KOPT-K1 (cell line): ENCODE data around the gene WWOX.

Source experiments
- H3K27ac ChIP-seq: fragments of 200-600 bp; sonication (generic); 2 replicates; pipeline ENCODE4 v1.5.1; 2016; ENCODE audit warnings: antibody characterized with exemption, mild to moderate bottlenecking, low read depth, low read length; ENCODE audit not compliant: poor library complexity, severe bottlenecking
- H3K36me3 ChIP-seq: fragments of 200-600 bp; sonication (generic); 2 replicates; pipeline ENCODE4 v1.5.1; 2017; ENCODE audit warnings: antibody characterized with exemption, mild to moderate bottlenecking, low read length, moderate library complexity; ENCODE audit not compliant: insufficient read depth
- H3K9me3 ChIP-seq: fragments of 200-600 bp; sonication (generic); 2 replicates; pipeline ENCODE4 v1.5.1; 2017; ENCODE audit warnings: antibody characterized with exemption, low read length, mild to moderate bottlenecking; ENCODE audit not compliant: insufficient read depth, poor library complexity, severe bottlenecking

Gene WWOX

GRCh38 chr16:78483124-78483992, 383.9 kb downstream of the WWOX start:
- no peak overlapping the region for H3K27ac ChIP-seq

GRCh38 chr16:78484509-78485058, 385.1 kb downstream of the WWOX start:
- H3K9me3 ChIP-seq: no peaks in the 10 kb centered on the region
- no peaks in the 10 kb centered on the region for H3K36me3 ChIP-seq
- no peak overlapping the region for H3K27ac ChIP-seq

More at GRCh38 chr16:78483124-78483992, 383.9 kb downstream of the WWOX start:
- Histone ChIP-seq H3K9me3 (no peaks in the 10 kb centered on the region), H3K36me3 (no peaks in the 10 kb centered on the region)

- H3K27ac ChIP-seq: no peak overlapping the region
Measured at GRCh38 chr16:78485188-78485916, 385.9 kb downstream of the WWOX start.

GRCh38 chr16:78485917-78486257, 386.4 kb downstream of the WWOX start:
- H3K27ac ChIP-seq: no peak overlapping the region
- no peaks in the 10 kb centered on the region for H3K9me3 ChIP-seq
- no peaks in the 10 kb centered on the region for H3K36me3 ChIP-seq

More at GRCh38 chr16:78485188-78485916, 385.9 kb downstream of the WWOX start:
- no peaks in the 10 kb centered on the region for H3K9me3 ChIP-seq
- H3K36me3 ChIP-seq: no peaks in the 10 kb centered on the region

- no peaks in the 10 kb centered on the region for H3K36me3 ChIP-seq
- no peak overlapping the region for H3K27ac ChIP-seq
Measured at GRCh38 chr16:78487471-78487870, 388.0 kb downstream of the WWOX start.

GRCh38 chr16:78489072-78489471, 389.6 kb downstream of the WWOX start:
- Histone ChIP-seq H3K27ac (no peak overlapping the region), H3K36me3 (no peaks in the 10 kb centered on the region), H3K9me3 (no peaks in the 10 kb centered on the region)

More at GRCh38 chr16:78487471-78487870, 388.0 kb downstream of the WWOX start:
- H3K9me3 ChIP-seq: no peaks in the 10 kb centered on the region

GRCh38 chr16:78489631-78490030, 390.2 kb downstream of the WWOX start:
- H3K9me3 ChIP-seq: no peaks in the 10 kb centered on the region
- H3K27ac ChIP-seq: no peak overlapping the region

GRCh38 chr16:78490431-78490830, 391.0 kb downstream of the WWOX start:
- Histone ChIP-seq H3K27ac (no peak overlapping the region), H3K36me3 (no peaks in the 10 kb centered on the region), H3K9me3 (no peaks in the 10 kb centered on the region)

More at GRCh38 chr16:78489631-78490030, 390.2 kb downstream of the WWOX start:
- H3K36me3 ChIP-seq: no peaks in the 10 kb centered on the region

GRCh38 chr16:78490847-78491246, 391.4 kb downstream of the WWOX start:
- Histone ChIP-seq H3K9me3 (no peaks in the 10 kb centered on the region), H3K36me3 (no peaks in the 10 kb centered on the region), H3K27ac (no peak overlapping the region)

GRCh38 chr16:78493573-78493972, 394.1 kb downstream of the WWOX start:
- H3K36me3 ChIP-seq: no peaks in the 10 kb centered on the region
- no peak overlapping the region for H3K27ac ChIP-seq
- no peaks in the 10 kb centered on the region for H3K9me3 ChIP-seq

- H3K9me3 ChIP-seq: no peaks in the 10 kb centered on the region
- H3K36me3 ChIP-seq: no peaks in the 10 kb centered on the region
- no peak overlapping the region for H3K27ac ChIP-seq
Measured at GRCh38 chr16:78494105-78494504, 394.7 kb downstream of the WWOX start.

GRCh38 chr16:78494674-78495073, 395.2 kb downstream of the WWOX start:
- H3K27ac ChIP-seq: no peak overlapping the region

GRCh38 chr16:78496189-78496588, 396.7 kb downstream of the WWOX start:
- no peak overlapping the region for H3K27ac ChIP-seq
- H3K36me3 ChIP-seq: no peaks in the 10 kb centered on the region
- no peaks in the 10 kb centered on the region for H3K9me3 ChIP-seq

More at GRCh38 chr16:78494674-78495073, 395.2 kb downstream of the WWOX start:
- no peaks in the 10 kb centered on the region for H3K9me3 ChIP-seq
- H3K36me3 ChIP-seq: no peaks in the 10 kb centered on the region

GRCh38 chr16:78499399-78499798, 399.9 kb downstream of the WWOX start:
- Histone ChIP-seq H3K36me3 (no peaks in the 10 kb centered on the region), H3K27ac (no peak overlapping the region), H3K9me3 (no peaks in the 10 kb centered on the region)

- Histone ChIP-seq H3K9me3 (no peaks in the 10 kb centered on the region), H3K27ac (no peak overlapping the region)
Measured at GRCh38 chr16:78500659-78501270, 401.3 kb downstream of the WWOX start.

More at GRCh38 chr16:78500659-78501270, 401.3 kb downstream of the WWOX start:
- no peaks in the 10 kb centered on the region for H3K36me3 ChIP-seq
